A549 (cell line): ENCODE data around the gene LRRC4C. TPM values are rescaled to one million over a fixed set of nuclear protein-coding genes. Genes with fewer than 3 reads are reported as not detected.

Source experiments
- ATAC-seq, 2 experiments: fragments of 200-7000 bp in 1 of 2; fragments of >200 bp in 1 of 2; cut with Nextera tagmentation in 1 of 2; cut with Tn5 transposase in 1 of 2; 3 replicates each; pipeline versions ENCODE4 v1.8.0 to v1.9.1; 2018 to 2020; ENCODE audit warnings: mild to moderate bottlenecking in 1 of 2, moderate library complexity in 1 of 2
- CTCF ChIA-PET: fragments of 300-600 bp; sonication (Branson Sonifier 250); formaldehyde crosslinking; extraction: SDS; loops from one replicate; lab custom pipeline; 2021; ENCODE audit warnings: antibody characterized with exemption, inconsistent platforms; lab: Yijun Ruan, JAX
- POLR2A ChIA-PET: fragments of 350-600 bp; formaldehyde crosslinking; extraction: SDS; loops from one replicate; lab custom pipeline; 2021; ENCODE audit warnings: antibody characterized with exemption, inconsistent platforms; lab: Yijun Ruan, JAX
- DNase-seq, 2 experiments: peaks; one replicate each; pipeline versions ENCODE4 v3.0.0 to v3.0.0-alpha.2; 2011 to 2016; ENCODE audit warnings: low read depth in 1 of 2, low spot score in 1 of 2
- FAIRE-seq: peaks from 2 replicates; lab custom pipeline; 2011; peaks lifted over from hg19 to GRCh38; lab: Jason Lieb, UNC
- H3K27ac ChIP-seq, 2 experiments: fragments of >200 bp; sonication (Bioruptor Twin); formaldehyde crosslinking; 3 replicates each; pipeline ENCODE4 v1.5.1; 2016 to 2017
- H3K4me1 ChIP-seq: fragments of >200 bp; sonication (Bioruptor Twin); formaldehyde crosslinking; 3 replicates; pipeline ENCODE4 v1.6.1; 2016
- H3K4me2 ChIP-seq: fragments of >200 bp; sonication (Bioruptor Twin); formaldehyde crosslinking; 3 replicates; pipeline ENCODE4 v1.6.1; 2016
- H3K4me3 ChIP-seq: fragments of >200 bp; sonication (Bioruptor Twin); formaldehyde crosslinking; 3 replicates; pipeline ENCODE4 v1.5.1; 2016
- H3K9me3 ChIP-seq: fragments of >200 bp; sonication (Bioruptor Twin); formaldehyde crosslinking; 3 replicates; pipeline ENCODE4 v1.6.1; 2016
- EHMT2 ChIP-seq: fragments of 200-600 bp; sonication (generic); IDR thresholded peaks from 2 replicates; pipeline ENCODE4 v1.6.1; 2016; ENCODE audit warnings: antibody characterized with exemption, low read depth, mild to moderate bottlenecking, moderate library complexity
- FOSB ChIP-seq: fragments of 250-450 bp; sonication (Bioruptor Pico); IDR thresholded peaks from 2 replicates; pipeline ENCODE4 v1.5.0; 2020; ENCODE audit warnings: mild to moderate bottlenecking, moderate library complexity
- GATA3 ChIP-seq: IDR thresholded peaks from 2 replicates; pipeline ENCODE4 v1.6.1; 2012; ENCODE audit warnings: borderline replicate concordance
- HDAC2 ChIP-seq: fragments of 200-600 bp; sonication (generic); IDR thresholded peaks from 2 replicates; pipeline ENCODE4 v1.6.1; 2016
- HEYL ChIP-seq: fragments of 250-450 bp; sonication (Bioruptor Pico); IDR thresholded peaks from 2 replicates; pipeline ENCODE4 v1.8.0; 2021; ENCODE audit warnings: mild to moderate bottlenecking, moderate library complexity
- KDM1A ChIP-seq: fragments of 200-600 bp; sonication (generic); IDR thresholded peaks from 2 replicates; pipeline ENCODE4 v1.6.1; 2016; ENCODE audit warnings: low read depth, mild to moderate bottlenecking
- KDM5A ChIP-seq: fragments of 200-600 bp; sonication (generic); IDR thresholded peaks from 2 replicates; pipeline ENCODE4 v1.6.1; 2016; ENCODE audit warnings: antibody characterized with exemption, mild to moderate bottlenecking
- NFE2L2 ChIP-seq: fragments of 150-350 bp; conservative IDR thresholded peaks from 2 replicates; pipeline ENCODE4 v1.6.1; 2014; ENCODE audit warnings: low read length
- PHF8 ChIP-seq: fragments of 200-600 bp; sonication (generic); IDR thresholded peaks from 2 replicates; pipeline ENCODE4 v1.6.1; 2016; ENCODE audit warnings: low read depth, mild to moderate bottlenecking, antibody characterized with exemption, moderate library complexity, borderline replicate concordance
- RAD21 ChIP-seq, 2 experiments: fragments of >200 bp in 1 of 2; sonication (Bioruptor Twin) in 1 of 2; formaldehyde crosslinking in 1 of 2; IDR thresholded peaks in 1 of 2; conservative IDR thresholded peaks in 1 of 2; 2 replicates in 1 of 2; 3 replicates in 1 of 2; pipeline ENCODE4 v1.6.1; 2012 to 2018; ENCODE audit warnings: inconsistent platforms in 1 of 2
- RARB ChIP-seq: fragments of 250-450 bp; sonication (Bioruptor Pico); IDR thresholded peaks from 2 replicates; pipeline ENCODE4 v1.8.0; 2021; ENCODE audit warnings: mild to moderate bottlenecking, moderate library complexity
- RCOR1 ChIP-seq: fragments of 150-350 bp; IDR thresholded peaks from 2 replicates; pipeline ENCODE4 v1.6.1; 2014; ENCODE audit warnings: antibody characterized with exemption, low read length, low read depth
- TFCP2L1 ChIP-seq: fragments of 250-450 bp; sonication (Bioruptor Pico); IDR thresholded peaks from 2 replicates; pipeline ENCODE4 v1.5.0; 2021; ENCODE audit warnings: mild to moderate bottlenecking
- ZFP36 ChIP-seq: fragments of 450-650 bp; IDR thresholded peaks from 2 replicates; pipeline ENCODE4 v1.6.1; 2014; ENCODE audit warnings: borderline replicate concordance; ENCODE audit not compliant: partially characterized antibody
- ZNF302 ChIP-seq: fragments of 250-450 bp; sonication (Bioruptor Pico); IDR thresholded peaks from 2 replicates; pipeline ENCODE4 v1.9.0; 2021; ENCODE audit warnings: inconsistent platforms, mild to moderate bottlenecking, moderate library complexity
- WGBS: methylation state at CpG from one replicate; pipeline ENCODE4 v1.1.6; 2017; ENCODE audit errors: missing lambda C conversion rate; 5-methylcytosine and 5-hydroxymethylcytosine counted together
- polyA plus RNA-seq, 4 experiments: library from polyadenylated mRNA; depleted of rRNA in 3 of 4; stranded (reverse); fragments of >200 nt; fragmentation: RNase III in 1 of 4; extraction: RNeasy Plus Mini Kit Qiagen cat#74134 plus additional on column Dnase treatment in 1 of 4; gene quantifications; 2 replicates in 3 of 4; 3 replicates in 1 of 4; pipeline ENCODE4 v1.2.3, GENCODE V29; 2011 to 2017
- TF ChIP-seq, protein P1 (sequence below): IDR thresholded peaks from 2 replicates; pipeline ENCODE4 v1.6.1; 2012; ENCODE audit warnings: low read depth, borderline replicate concordance
- TF ChIP-seq, protein P2 (sequence below): fragments of >200 bp; sonication (Bioruptor Twin); formaldehyde crosslinking; IDR thresholded peaks from 3 replicates; pipeline ENCODE4 v1.6.1; 2016
- TF ChIP-seq, protein P3 (sequence below): fragments of >200 bp; sonication (Bioruptor Twin); formaldehyde crosslinking; IDR thresholded peaks from 2 replicates; pipeline ENCODE4 v1.6.1; 2016
- TF ChIP-seq, protein P4 (sequence below): fragments of 150-350 bp; IDR thresholded peaks from 2 replicates; pipeline ENCODE4 v1.6.1; 2014; ENCODE audit warnings: low read depth, mild to moderate bottlenecking, low read length
- TF ChIP-seq, protein P5 (sequence below): fragments of >200 bp; sonication (Bioruptor Twin); formaldehyde crosslinking; IDR thresholded peaks from 3 replicates; pipeline ENCODE4 v1.5.1; 2016
- TF ChIP-seq, protein P6 (sequence below): fragments of 250-450 bp; sonication (Bioruptor Pico); IDR thresholded peaks from 2 replicates; pipeline ENCODE4 v1.5.0; 2021; ENCODE audit warnings: mild to moderate bottlenecking, moderate library complexity, borderline replicate concordance

LRRC4C gene
- polyA plus RNA-seq, 2 of the 4 experiments (the other 2 are of a cell fraction), result not detected

DNA sequence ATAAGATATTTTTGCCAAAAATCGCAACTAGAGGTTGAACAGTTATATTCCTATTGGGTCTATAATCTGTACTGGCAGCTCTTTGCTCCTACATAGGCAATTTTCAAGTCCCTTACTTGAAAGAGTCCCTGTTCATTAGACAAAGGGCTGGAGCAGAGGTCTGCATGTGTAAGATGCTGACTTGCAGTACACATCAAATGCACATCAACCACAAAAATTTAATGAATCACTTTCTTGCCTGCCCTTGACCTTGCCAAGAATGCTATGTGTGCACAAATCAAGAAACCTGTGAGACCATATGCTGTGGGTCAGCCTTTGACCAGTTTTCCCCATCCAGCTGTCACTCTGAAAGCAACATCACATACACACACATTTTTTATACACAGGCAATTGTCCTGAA, 661.5 kb downstream of the LRRC4C start:
- DNase-seq (no peak), FAIRE-seq (no peak), ATAC-seq (no peak)
- Histone ChIP-seq H3K9me3 (no peaks in the 10 kb centered on the region), H3K4me2 (no peak overlapping the region), H3K4me3 (no peak overlapping the region), H3K4me1 (no peaks in the 10 kb centered on the region), H3K27ac (no peak overlapping the region)
- WGBS, result 3% methylated on average over 1 of the region's 1 CpG
- POLR2A ChIA-PET, result no interaction called here
- TF ChIP-seq RCOR1 (no peak), PHF8 (no peak), RARB (CRISPR knock-in tag) (no peak)
- CTCF ChIA-PET, result no interaction called here

DNA sequence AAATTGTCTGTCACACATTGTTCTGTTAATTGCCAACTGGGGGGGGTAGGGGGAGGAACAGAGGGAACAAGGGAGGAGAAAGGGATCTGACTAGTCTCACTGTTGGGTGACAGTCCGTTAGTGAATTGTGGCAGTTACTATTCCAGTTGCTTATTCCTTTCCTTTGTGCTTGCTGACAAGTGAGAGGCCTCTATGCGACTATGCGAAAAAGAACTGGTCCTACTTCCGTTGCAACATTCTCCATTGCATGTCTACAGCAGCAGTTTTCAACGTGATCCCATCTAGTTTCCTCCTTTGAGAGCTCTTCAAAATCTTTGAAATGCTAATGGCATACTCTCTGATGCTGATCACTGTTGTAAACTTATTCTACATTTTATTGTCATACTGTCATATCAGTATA, 672.2 kb downstream of the LRRC4C start:
- WGBS, result 24% methylated on average over 5 of the region's 5 CpGs
- H3K4me1 ChIP-seq, result no peaks in the 10 kb centered on the region
- H3K27ac ChIP-seq, result no peak overlapping the region
- no peaks in the 10 kb centered on the region for H3K9me3 ChIP-seq
- no peak for DNase-seq
- no peak overlapping the region for H3K4me3 ChIP-seq
- H3K4me2 ChIP-seq, result no peak overlapping the region
- no peak for FAIRE-seq
- ATAC-seq, result no peak
- TF ChIP-seq, protein P1, sequence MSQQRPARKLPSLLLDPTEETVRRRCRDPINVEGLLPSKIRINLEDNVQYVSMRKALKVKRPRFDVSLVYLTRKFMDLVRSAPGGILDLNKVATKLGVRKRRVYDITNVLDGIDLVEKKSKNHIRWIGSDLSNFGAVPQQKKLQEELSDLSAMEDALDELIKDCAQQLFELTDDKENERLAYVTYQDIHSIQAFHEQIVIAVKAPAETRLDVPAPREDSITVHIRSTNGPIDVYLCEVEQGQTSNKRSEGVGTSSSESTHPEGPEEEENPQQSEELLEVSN, result no peak
- TF ChIP-seq, protein P2, sequence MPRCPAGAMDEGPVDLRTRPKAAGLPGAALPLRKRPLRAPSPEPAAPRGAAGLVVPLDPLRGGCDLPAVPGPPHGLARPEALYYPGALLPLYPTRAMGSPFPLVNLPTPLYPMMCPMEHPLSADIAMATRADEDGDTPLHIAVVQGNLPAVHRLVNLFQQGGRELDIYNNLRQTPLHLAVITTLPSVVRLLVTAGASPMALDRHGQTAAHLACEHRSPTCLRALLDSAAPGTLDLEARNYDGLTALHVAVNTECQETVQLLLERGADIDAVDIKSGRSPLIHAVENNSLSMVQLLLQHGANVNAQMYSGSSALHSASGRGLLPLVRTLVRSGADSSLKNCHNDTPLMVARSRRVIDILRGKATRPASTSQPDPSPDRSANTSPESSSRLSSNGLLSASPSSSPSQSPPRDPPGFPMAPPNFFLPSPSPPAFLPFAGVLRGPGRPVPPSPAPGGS, result no peak
- TF ChIP-seq ZNF302 (no peak), EHMT2 (no peak), ZFP36 (no peak), HDAC2 (no peak), KDM5A (no peak)
- TF ChIP-seq, protein P3, sequence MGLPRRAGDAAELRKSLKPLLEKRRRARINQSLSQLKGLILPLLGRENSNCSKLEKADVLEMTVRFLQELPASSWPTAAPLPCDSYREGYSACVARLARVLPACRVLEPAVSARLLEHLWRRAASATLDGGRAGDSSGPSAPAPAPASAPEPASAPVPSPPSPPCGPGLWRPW, result no peak
- POLR2A ChIA-PET, result no interaction called here
- CTCF ChIA-PET, result no interaction called here

DNA sequence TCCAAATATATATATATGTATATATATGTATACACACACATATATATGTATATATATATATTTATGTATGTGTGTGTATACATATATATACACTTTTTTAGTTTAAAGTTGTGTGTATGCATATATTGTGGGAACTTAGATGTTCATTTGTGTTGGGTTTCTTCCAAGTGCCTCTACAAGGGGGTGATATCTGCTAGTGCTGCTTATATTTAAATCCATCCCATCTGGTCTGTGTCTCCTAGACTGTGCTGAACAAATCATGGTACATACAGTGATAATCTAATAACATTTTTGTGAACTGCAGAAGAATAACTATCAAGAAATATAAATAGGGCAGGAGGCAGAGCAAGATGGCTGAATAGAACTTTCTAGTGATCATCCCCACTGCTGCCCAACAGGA, 696.4 kb downstream of the LRRC4C start:
- ChIA-PET CTCF (no interaction called here), POLR2A (no interaction called here)
- H3K4me3 ChIP-seq, result no peak overlapping the region
- no peak for ATAC-seq
- FAIRE-seq, result no peak
- H3K4me2 ChIP-seq, result no peak overlapping the region
- H3K4me1 ChIP-seq, result no peaks in the 10 kb centered on the region
- no peak overlapping the region for H3K27ac ChIP-seq
- TF ChIP-seq NFE2L2 (no peak), GATA3 (no peak), TFCP2L1 (CRISPR knock-in tag) (no peak), HEYL (CRISPR knock-in tag) (no peak)
- TF ChIP-seq, protein P4, sequence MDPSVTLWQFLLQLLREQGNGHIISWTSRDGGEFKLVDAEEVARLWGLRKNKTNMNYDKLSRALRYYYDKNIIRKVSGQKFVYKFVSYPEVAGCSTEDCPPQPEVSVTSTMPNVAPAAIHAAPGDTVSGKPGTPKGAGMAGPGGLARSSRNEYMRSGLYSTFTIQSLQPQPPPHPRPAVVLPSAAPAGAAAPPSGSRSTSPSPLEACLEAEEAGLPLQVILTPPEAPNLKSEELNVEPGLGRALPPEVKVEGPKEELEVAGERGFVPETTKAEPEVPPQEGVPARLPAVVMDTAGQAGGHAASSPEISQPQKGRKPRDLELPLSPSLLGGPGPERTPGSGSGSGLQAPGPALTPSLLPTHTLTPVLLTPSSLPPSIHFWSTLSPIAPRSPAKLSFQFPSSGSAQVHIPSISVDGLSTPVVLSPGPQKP, result no peak
- no peak for DNase-seq
- peaks cover 5% of the 10 kb centered on the region; the same call in 1 of the 3 replicates for H3K9me3 ChIP-seq

DNA sequence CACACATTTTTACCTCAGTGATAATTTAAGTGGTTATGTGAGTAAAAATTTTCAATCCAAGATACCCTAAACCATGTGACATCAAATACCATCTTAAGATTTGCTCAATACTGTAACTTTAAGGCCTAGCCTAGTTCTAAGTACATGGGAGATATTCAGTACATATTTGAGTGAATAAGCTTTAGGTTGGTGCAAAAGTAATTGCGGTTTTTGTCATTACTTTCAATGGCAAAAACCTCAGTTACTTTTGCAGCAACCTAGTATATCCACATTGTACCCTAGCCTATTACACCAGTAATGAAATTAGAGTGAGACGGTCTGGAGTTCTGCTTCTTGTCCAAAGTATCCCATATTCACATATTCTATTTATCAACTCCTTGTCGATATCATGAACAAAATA, 700.1 kb downstream of the LRRC4C start:
- Histone ChIP-seq H3K4me1 (no peaks in the 10 kb centered on the region), H3K27ac (no peak overlapping the region), H3K4me2 (no peak overlapping the region), H3K9me3 (peaks cover 5% of the 10 kb centered on the region; the same call in 1 of the 3 replicates), H3K4me3 (no peak overlapping the region)
- TF ChIP-seq, protein P5, sequence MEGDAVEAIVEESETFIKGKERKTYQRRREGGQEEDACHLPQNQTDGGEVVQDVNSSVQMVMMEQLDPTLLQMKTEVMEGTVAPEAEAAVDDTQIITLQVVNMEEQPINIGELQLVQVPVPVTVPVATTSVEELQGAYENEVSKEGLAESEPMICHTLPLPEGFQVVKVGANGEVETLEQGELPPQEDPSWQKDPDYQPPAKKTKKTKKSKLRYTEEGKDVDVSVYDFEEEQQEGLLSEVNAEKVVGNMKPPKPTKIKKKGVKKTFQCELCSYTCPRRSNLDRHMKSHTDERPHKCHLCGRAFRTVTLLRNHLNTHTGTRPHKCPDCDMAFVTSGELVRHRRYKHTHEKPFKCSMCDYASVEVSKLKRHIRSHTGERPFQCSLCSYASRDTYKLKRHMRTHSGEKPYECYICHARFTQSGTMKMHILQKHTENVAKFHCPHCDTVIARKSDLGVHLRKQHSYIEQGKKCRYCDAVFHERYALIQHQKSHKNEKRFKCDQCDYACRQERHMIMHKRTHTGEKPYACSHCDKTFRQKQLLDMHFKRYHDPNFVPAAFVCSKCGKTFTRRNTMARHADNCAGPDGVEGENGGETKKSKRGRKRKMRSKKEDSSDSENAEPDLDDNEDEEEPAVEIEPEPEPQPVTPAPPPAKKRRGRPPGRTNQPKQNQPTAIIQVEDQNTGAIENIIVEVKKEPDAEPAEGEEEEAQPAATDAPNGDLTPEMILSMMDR, result no peak
- TF ChIP-seq NFE2L2 (no peak), HEYL (CRISPR knock-in tag) (no peak), EHMT2 (no peak), KDM1A (no peak), FOSB (no peak), RAD21 (conservative IDR thresholded peaks at IDR 0.05 in 1 of 2, IDR thresholded peaks at IDR 0.05 in 1 of 2) (no peak)
- TF ChIP-seq, protein P6, sequence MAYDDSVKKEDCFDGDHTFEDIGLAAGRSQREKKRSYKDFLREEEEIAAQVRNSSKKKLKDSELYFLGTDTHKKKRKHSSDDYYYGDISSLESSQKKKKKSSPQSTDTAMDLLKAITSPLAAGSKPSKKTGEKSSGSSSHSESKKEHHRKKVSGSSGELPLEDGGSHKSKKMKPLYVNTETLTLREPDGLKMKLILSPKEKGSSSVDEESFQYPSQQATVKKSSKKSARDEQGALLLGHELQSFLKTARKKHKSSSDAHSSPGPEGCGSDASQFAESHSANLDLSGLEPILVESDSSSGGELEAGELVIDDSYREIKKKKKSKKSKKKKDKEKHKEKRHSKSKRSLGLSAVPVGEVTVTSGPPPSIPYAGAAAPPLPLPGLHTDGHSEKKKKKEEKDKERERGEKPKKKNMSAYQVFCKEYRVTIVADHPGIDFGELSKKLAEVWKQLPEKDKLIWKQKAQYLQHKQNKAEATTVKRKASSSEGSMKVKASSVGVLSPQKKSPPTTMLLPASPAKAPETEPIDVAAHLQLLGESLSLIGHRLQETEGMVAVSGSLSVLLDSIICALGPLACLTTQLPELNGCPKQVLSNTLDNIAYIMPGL (CRISPR knock-in tag), result no peak
- POLR2A ChIA-PET, result no interaction called here
- CTCF ChIA-PET, result no interaction called here
- no peak for ATAC-seq
- DNase-seq, result no peak
- FAIRE-seq, result no peak
- WGBS, result 2% methylated on average over 3 of the region's 3 CpGs
